Stimulated activated CD4-positive, alpha-beta T cell treated with anti-CD3 and anti-CD28 coated beads, Interleukin-12 subunit alpha, Interleukin-12 subunit beta, amount 100 ng/mL, for 48 hours (primary cell): Measurements from ENCODE around the gene POSTN.
"Not testable (repeated sequence)": the region's sequence is repeated elsewhere in the genome, so short reads cannot be mapped to it uniquely, and the experiment has no call there.

Experiments
- DNase-seq, 3 donors: peaks; one replicate each; pipeline ENCODE4 v3.0.0-alpha.2; 2020; ENCODE audit warnings: low read depth in 2 of 3, low spot score in 1 of 3

Gene POSTN

GRCh38 chr13:37596805-37597204 is 1.8 kb downstream of the POSTN start:
- DNase-seq = no peak

GRCh38 chr13:37595162-37595561 is 3.4 kb downstream of the POSTN start:
- no peak for DNase-seq

DNA sequence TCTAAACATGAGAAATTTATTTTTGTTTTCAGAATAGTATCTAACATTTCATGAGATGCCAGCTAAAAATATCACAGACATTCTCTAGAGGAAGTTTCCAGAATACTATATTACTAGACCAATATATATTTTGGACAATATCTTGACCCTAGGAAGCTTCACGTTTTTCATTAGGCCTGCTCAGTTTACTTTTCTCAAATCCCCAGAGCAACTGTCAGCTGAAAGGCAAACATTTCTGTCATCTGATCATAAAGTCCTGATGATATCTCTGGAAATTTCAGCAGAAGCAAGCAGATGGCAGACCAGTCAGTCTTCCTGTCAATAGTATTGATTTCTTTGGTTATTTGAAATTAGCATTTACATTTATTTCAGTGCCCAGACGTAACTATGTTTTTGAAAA is 4.0 kb downstream of the POSTN start:
- no peak for DNase-seq

- DNase-seq = not testable (repeated sequence)
These were observed 9.2 kb downstream of the POSTN start for GRCh38 chr13:37589381-37589780.

DNA sequence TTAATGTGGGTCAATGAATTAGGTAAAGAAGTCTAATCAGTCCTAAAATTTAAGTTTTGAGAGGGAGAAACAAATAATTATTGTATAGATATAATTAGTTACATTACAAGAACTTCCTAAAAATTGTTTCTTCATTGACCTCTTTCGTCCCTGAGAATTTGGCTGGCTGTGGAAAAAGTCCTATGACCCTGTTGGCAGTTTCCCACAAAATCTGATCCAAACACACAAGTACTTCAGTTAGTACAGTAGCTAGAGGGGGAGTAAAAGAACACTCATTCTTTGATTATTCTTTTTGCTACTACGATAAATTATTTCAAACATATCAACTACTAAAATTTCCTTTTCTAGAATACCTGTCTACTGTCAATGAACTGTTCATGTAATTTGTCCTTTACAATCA is 11.3 kb downstream of the POSTN start:
- no peak for DNase-seq

GRCh38 chr13:37586164-37586563 is 12.4 kb downstream of the POSTN start:
- DNase-seq = no peak

DNA sequence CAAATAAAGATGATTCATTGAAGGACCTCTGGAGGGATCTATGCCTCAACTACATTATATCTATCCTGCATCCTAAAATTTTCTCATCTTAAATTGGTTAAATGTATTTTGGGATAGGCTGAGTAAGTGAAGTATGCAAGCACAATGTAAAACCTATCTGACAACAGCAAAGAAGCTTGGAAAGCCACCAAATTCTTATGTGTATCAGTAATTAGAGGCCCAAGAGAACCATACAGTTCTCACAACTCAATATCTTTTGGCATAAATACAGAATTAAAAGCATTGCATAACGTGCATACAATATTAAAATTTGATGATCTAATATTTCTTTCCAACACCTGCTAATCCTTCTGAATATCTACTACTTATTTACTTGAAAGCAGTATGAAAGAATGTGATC is 13.0 kb downstream of the POSTN start:
- DNase-seq = no peak

- no peak for DNase-seq
These were observed 22.0 kb downstream of the POSTN start for GRCh38 chr13:37576601-37577000.

GRCh38 chr13:37565425-37565824 is 33.1 kb downstream of the POSTN start:
- DNase-seq = no peak

DNA sequence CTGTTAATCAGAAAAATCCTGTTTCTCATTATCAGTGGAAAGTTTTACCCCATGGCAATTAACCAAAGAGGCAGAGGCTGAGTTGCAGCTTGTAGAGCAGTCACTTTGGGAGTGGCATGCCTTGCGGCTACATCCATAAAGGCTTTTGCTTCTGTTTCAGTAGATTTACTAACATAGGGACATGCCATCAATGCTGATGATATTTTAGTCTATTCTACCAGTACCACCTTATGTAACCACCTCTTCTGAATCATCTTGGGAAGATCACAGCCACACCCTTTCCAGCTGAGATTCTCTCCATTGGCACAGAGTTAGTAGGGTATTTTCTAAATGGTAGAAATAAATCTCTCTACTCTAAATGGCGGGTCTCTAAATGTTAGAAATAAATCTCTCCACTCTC is 37.5 kb downstream of the POSTN start:
- no peak for DNase-seq

DNA sequence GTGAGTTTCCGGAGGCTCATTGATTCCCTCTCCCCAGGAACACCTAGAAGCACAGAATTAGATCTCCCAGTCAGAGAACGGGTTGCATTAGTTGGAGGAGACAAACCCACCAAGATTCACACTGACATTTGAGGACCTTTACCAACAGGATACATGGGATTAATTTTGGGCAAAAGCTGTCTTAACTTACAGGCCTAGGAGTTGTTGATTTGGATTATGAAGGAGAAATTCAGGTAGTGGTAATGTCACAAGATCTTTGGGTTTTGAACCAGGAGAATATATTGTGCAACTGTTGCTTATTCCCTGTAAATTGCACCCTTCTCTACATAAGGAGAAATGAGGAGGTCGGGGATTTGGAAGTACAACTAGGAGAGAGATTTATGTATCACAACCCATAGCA is 38.0 kb downstream of the POSTN start:
- DNase-seq = no peak

DNA sequence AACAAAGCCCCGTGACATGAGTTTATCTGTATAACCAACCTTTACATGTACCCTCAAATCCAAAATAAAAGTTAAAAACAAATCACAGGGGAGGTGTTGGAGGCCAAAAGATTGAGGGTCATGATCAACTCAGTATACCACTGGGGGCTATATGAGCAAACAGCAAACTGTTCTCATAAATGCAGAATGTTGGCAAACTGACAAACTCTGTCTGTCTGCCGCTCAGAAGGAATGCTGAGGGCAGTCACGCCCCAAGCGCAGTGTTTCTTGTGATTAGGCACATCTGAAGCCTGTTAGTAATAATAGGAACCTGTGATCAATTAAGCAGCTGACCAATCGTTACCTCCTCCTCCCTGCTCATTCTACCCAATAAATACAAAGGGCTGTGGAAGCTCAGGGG is 39.8 kb downstream of the POSTN start:
- DNase-seq = not testable (repeated sequence)

- DNase-seq = no peak
These were observed 52.5 kb downstream of the POSTN start for GRCh38 chr13:37546087-37546486.

- DNase-seq = no peak
These were observed 53.6 kb downstream of the POSTN start for GRCh38 chr13:37544995-37545394.

GRCh38 chr13:37539976-37540605 is 58.5 kb downstream of the POSTN start:
- no peak for DNase-seq

- no peak for DNase-seq
These were observed 59.4 kb downstream of the POSTN start for GRCh38 chr13:37539170-37539569.

- DNase-seq = no peak
These were observed 63.1 kb downstream of the POSTN start for GRCh38 chr13:37535501-37535900.

GRCh38 chr13:37534676-37535075 is 63.9 kb downstream of the POSTN start:
- no peak for DNase-seq

- DNase-seq = no peak
These were observed 64.4 kb downstream of the POSTN start for GRCh38 chr13:37534181-37534580.

- DNase-seq = no peak
These were observed 67.5 kb downstream of the POSTN start for GRCh38 chr13:37531049-37531448.

GRCh38 chr13:37529751-37530385 is 68.7 kb downstream of the POSTN start:
- DNase-seq = no peak

GRCh38 chr13:37526710-37527473 is 71.7 kb downstream of the POSTN start:
- no peak for DNase-seq
